GM06990 (cell line): Measurements from ENCODE around the gene CD72.
A peak's percentile ranks its signal among the peaks of the same experiment; 100 is the strongest.
"Not testable (repeated sequence)": the region's sequence is repeated elsewhere in the genome, so short reads cannot be mapped to it uniquely, and the experiment has no call there.

ENCODE experiments used
- DNase-seq: peaks from one replicate; pipeline ENCODE4 v3.0.0-alpha.2; 2011; ENCODE audit not compliant: insufficient read length; ENCODE audit errors: extremely low read depth
- H3K27me3 ChIP-seq: replicated peaks from 2 replicates; pipeline ENCODE4 v1.6.0; 2011; ENCODE audit warnings: low read length; ENCODE audit not compliant: control insufficient read depth, insufficient read depth
- H3K36me3 ChIP-seq: 2 replicates; pipeline ENCODE4 v1.5.1; 2011; ENCODE audit warnings: low read length; ENCODE audit not compliant: control insufficient read depth, insufficient read depth
- H3K4me3 ChIP-seq: replicated peaks from 2 replicates; pipeline ENCODE4 v1.5.1; 2011; ENCODE audit warnings: low read depth, mild to moderate bottlenecking, control low read depth, low read length
- TF ChIP-seq, protein P1 (sequence below): IDR thresholded peaks from 2 replicates; pipeline ENCODE4 v1.5.1; 2011; ENCODE audit warnings: low read length, control low read depth, mild to moderate bottlenecking, inconsistent platforms; ENCODE audit not compliant: insufficient read depth, poor library complexity, severe bottlenecking

Gene CD72

GRCh38 chr9:35579659-35580227 is 38.5 kb downstream of the CD72 start:
- not testable (repeated sequence) for H3K4me3 ChIP-seq, H3K27me3 ChIP-seq, DNase-seq, H3K36me3 ChIP-seq

- no peaks in the 10 kb centered on the region for H3K27me3 ChIP-seq
- TF ChIP-seq, protein P1, sequence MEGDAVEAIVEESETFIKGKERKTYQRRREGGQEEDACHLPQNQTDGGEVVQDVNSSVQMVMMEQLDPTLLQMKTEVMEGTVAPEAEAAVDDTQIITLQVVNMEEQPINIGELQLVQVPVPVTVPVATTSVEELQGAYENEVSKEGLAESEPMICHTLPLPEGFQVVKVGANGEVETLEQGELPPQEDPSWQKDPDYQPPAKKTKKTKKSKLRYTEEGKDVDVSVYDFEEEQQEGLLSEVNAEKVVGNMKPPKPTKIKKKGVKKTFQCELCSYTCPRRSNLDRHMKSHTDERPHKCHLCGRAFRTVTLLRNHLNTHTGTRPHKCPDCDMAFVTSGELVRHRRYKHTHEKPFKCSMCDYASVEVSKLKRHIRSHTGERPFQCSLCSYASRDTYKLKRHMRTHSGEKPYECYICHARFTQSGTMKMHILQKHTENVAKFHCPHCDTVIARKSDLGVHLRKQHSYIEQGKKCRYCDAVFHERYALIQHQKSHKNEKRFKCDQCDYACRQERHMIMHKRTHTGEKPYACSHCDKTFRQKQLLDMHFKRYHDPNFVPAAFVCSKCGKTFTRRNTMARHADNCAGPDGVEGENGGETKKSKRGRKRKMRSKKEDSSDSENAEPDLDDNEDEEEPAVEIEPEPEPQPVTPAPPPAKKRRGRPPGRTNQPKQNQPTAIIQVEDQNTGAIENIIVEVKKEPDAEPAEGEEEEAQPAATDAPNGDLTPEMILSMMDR, result no peak
- peak; percentile 49 for DNase-seq
- H3K36me3 ChIP-seq, result no peaks in the 10 kb centered on the region
- H3K4me3 ChIP-seq, result no peak overlapping the region
These were observed 39.1 kb downstream of the CD72 start for GRCh38 chr9:35579130-35579529.

DNA sequence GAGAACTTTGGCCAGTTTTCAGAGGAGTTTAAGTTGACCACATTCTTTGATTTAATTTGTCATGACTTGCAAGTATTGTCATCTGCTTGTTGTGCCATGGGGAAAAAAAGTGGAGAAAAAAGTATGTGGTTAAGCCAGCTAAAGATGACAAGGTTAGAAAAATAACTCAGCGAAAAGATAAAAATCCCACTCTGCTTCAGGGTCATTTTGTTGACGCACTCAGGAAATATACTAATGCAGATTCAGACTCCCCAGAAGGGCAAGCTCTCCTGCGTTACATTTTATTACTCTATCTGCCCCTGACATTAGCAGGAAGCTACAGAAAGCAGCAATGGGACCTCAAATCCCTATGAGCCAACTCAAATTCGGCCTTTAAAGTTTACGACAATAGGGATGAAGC is 40.7 kb downstream of the CD72 start:
- Histone ChIP-seq H3K4me3 (no peak overlapping the region), H3K36me3 (no peaks in the 10 kb centered on the region), H3K27me3 (no peaks in the 10 kb centered on the region)
- no peak for DNase-seq
- TF ChIP-seq, protein P1, result no peak

GRCh38 chr9:35575478-35575877 is 42.7 kb downstream of the CD72 start:
- Histone ChIP-seq H3K27me3 (no peaks in the 10 kb centered on the region), H3K36me3 (no peaks in the 10 kb centered on the region), H3K4me3 (no peak overlapping the region)
- no peak for DNase-seq
- TF ChIP-seq, protein P1, result no peak

GRCh38 chr9:35574578-35575122 is 43.6 kb downstream of the CD72 start:
- TF ChIP-seq, protein P1, result no peak
- DNase-seq, result no peak
- no peaks in the 10 kb centered on the region for H3K36me3 ChIP-seq
- no peak overlapping the region for H3K4me3 ChIP-seq
- H3K27me3 ChIP-seq, result no peaks in the 10 kb centered on the region

DNA sequence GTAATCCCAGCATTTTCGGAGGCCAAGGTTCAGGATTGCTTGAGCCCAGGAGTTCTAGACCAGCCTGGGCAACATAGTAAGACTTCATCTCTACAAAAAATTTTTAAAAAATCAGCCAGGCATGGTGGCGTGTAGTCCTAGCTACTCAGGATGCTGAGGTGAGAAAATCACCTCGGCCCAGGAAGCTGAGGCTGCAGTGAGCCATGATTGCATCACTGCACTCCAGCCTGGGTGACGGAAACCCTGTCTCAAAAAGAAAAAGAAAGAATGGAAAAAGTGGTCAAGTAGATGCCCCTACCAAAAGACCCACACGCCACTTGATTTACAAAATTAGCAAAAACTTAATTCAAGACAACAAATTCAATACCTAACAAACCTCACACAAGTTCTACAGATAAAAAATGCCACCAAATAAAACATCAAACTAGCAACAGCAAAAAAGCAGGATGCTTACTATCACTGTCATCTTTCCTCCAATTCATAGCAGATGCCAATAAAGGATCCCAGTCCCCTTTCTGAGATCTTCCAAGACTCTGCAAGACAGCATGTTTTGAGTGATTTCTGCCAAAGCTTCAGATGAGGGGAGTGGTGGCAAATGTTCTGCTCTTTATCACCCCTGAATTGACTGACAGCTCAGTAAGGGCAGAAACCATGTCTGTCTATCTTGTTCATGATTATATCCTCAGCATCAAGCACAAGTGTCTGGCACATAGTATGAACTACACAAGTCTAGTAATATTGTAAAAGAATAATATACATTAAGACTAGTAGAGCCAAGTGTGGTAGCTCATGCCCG is 47.3 kb downstream of the CD72 start:
- Histone ChIP-seq H3K27me3 (no peaks in the 10 kb centered on the region), H3K4me3 (no peak overlapping the region), H3K36me3 (no peaks in the 10 kb centered on the region)
- TF ChIP-seq, protein P1, result no peak
- no peak for DNase-seq
